HepG2 (cell line): ENCODE measurements around the gene HMGN4. TPM values are rescaled to one million over a fixed set of nuclear protein-coding genes. Genes with fewer than 3 reads are reported as not detected.

Experiments used
- ASH2L ChIP-seq: fragments of 300-600, 200-600 bp; sonication (generic); IDR thresholded peaks from 2 replicates; pipeline ENCODE4 v1.7.0; 2017; ENCODE audit warnings: low read depth, mild to moderate bottlenecking, moderate library complexity, mixed read lengths, low read length; ENCODE audit not compliant: insufficient read length
- CHD4 ChIP-seq: fragments of 200-600 bp; sonication (generic); IDR thresholded peaks from 2 replicates; pipeline ENCODE4 v1.7.0; 2017; ENCODE audit warnings: mild to moderate bottlenecking, low read length, borderline replicate concordance
- CREM ChIP-seq, 2 experiments: sonication (generic) in 1 of 2; formaldehyde crosslinking in 1 of 2; IDR thresholded peaks; 2 replicates each; pipeline versions ENCODE4 v1.4.0 to v1.6.1; 2016 to 2020; ENCODE audit warnings: antibody characterized with exemption in 1 of 2, mild to moderate bottlenecking in 1 of 2, missing genetic modification reagents in 1 of 2
- FLYWCH1 ChIP-seq: sonication (generic); formaldehyde crosslinking; IDR thresholded peaks from 2 replicates; pipeline ENCODE4 v1.8.1; 2023; ENCODE audit warnings: mild to moderate bottlenecking, missing genetic modification reagents
- GATA4 ChIP-seq: sonication (generic); IDR thresholded peaks from 2 replicates; pipeline ENCODE4 v1.6.1; 2016; ENCODE audit warnings: antibody characterized with exemption, low read depth, borderline replicate concordance
- KAT8 ChIP-seq: IDR thresholded peaks from 2 replicates; pipeline ENCODE4 v1.6.1; 2016; ENCODE audit warnings: missing genetic modification reagents, missing compliant biosample characterization
- KLF11 ChIP-seq: IDR thresholded peaks from 2 replicates; pipeline ENCODE4 v1.6.1; 2016; ENCODE audit warnings: missing compliant biosample characterization
- MLX ChIP-seq: IDR thresholded peaks from 2 replicates; pipeline ENCODE4 v1.6.1; 2016
- NCOR1 ChIP-seq: fragments of 200-600 bp; sonication (generic); IDR thresholded peaks from 2 replicates; pipeline ENCODE4 v1.7.0; 2017; ENCODE audit warnings: antibody characterized with exemption, low read length, borderline replicate concordance
- NFIB ChIP-seq: sonication (generic); formaldehyde crosslinking; IDR thresholded peaks from 2 replicates; pipeline ENCODE4 v1.9.0; 2021; ENCODE audit warnings: missing genetic modification reagents, mild to moderate bottlenecking, borderline replicate concordance
- NR2F6 ChIP-seq, 2 experiments: IDR thresholded peaks; 2 replicates each; pipeline ENCODE4 v1.6.1; 2016; ENCODE audit warnings: antibody characterized with exemption in 1 of 2, mild to moderate bottlenecking in 1 of 2
- ONECUT2 ChIP-seq: sonication (generic); formaldehyde crosslinking; IDR thresholded peaks from 2 replicates; pipeline ENCODE4 v1.4.0; 2020; ENCODE audit warnings: missing genetic modification reagents
- RCOR2 ChIP-seq: IDR thresholded peaks from 2 replicates; pipeline ENCODE4 v1.6.1; 2016; ENCODE audit warnings: missing biosample characterization, missing genetic modification reagents
- SRY ChIP-seq: sonication (generic); formaldehyde crosslinking; IDR thresholded peaks from 2 replicates; pipeline ENCODE4 v1.8.0; 2022; ENCODE audit warnings: mild to moderate bottlenecking, missing genetic modification reagents
- ZNF180 ChIP-seq: sonication (generic); formaldehyde crosslinking; IDR thresholded peaks from 2 replicates; pipeline ENCODE4 v1.4.0; 2020; ENCODE audit warnings: low read depth, missing genetic modification reagents, borderline replicate concordance
- ZNF343 ChIP-seq: sonication (generic); formaldehyde crosslinking; IDR thresholded peaks from 2 replicates; pipeline ENCODE4 v1.4.0; 2020; ENCODE audit warnings: mild to moderate bottlenecking, missing genetic modification reagents
- ZNF350 ChIP-seq: sonication (generic); formaldehyde crosslinking; IDR thresholded peaks from 2 replicates; pipeline ENCODE4 v1.4.0; 2020; ENCODE audit warnings: mild to moderate bottlenecking, low read depth, missing genetic modification reagents, borderline replicate concordance
- ZNF547 ChIP-seq: sonication (generic); formaldehyde crosslinking; IDR thresholded peaks from 2 replicates; pipeline ENCODE4 v1.5.1; 2020; ENCODE audit warnings: mild to moderate bottlenecking, missing genetic modification reagents
- ZNF616 ChIP-seq: sonication (generic); formaldehyde crosslinking; IDR thresholded peaks from 2 replicates; pipeline ENCODE4 v1.5.0; 2020; ENCODE audit warnings: low read depth, mild to moderate bottlenecking, missing genetic modification reagents
- ZSCAN22 ChIP-seq: sonication (generic); formaldehyde crosslinking; IDR thresholded peaks from 2 replicates; pipeline ENCODE4 v1.4.0; 2020; ENCODE audit warnings: mild to moderate bottlenecking, missing genetic modification reagents
- polyA plus RNA-seq, 8 experiments: library from polyadenylated mRNA; depleted of rRNA in 3 of 8; stranded (reverse) in 7 of 8; unstranded in 1 of 8; fragments of >200 nt; fragmentation: Illumina TruSeq in 4 of 8; extraction: Trizol in 4 of 8; gene quantifications; 2 replicates each; pipeline versions ENCODE4 v1.2.1 to v1.2.3, GENCODE V29; 2011 to 2016; ENCODE audit warnings: low read depth in 4 of 8, missing spikeins in 1 of 8, mixed read lengths in 1 of 8; ENCODE audit not compliant: insufficient read depth in 1 of 8
- total RNA-seq, 5 experiments: library from RNA; depleted of rRNA; stranded (reverse); fragments of >200 nt; fragmentation: Illumina TruSeq; extraction: Trizol; gene quantifications; 2 replicates each; pipeline ENCODE4 v1.2.3, GENCODE V29; 2016; ENCODE audit warnings: low read depth in 1 of 5
- TF ChIP-seq, protein P1 (sequence below): sonication (generic); formaldehyde crosslinking; IDR thresholded peaks from 2 replicates; pipeline ENCODE4 v1.5.0; 2020; ENCODE audit warnings: mild to moderate bottlenecking, missing genetic modification reagents, borderline replicate concordance
- TF ChIP-seq, protein P2 (sequence below): sonication (generic); formaldehyde crosslinking; IDR thresholded peaks from 2 replicates; pipeline ENCODE4 v1.8.0; 2022; ENCODE audit warnings: mild to moderate bottlenecking, missing genetic modification reagents, borderline replicate concordance
- TF ChIP-seq, protein P3 (sequence below): IDR thresholded peaks from 2 replicates; pipeline ENCODE4 v1.6.1; 2018; ENCODE audit warnings: missing genetic modification reagents, mild to moderate bottlenecking, missing compliant biosample characterization

HMGN4 gene
- total and polyA plus RNA-seq, 2 of the 13 experiments (the other 11 are each of a cell fraction or from before 2014, with no cell fraction given), result 39.9 to 52.1 TPM

DNA sequence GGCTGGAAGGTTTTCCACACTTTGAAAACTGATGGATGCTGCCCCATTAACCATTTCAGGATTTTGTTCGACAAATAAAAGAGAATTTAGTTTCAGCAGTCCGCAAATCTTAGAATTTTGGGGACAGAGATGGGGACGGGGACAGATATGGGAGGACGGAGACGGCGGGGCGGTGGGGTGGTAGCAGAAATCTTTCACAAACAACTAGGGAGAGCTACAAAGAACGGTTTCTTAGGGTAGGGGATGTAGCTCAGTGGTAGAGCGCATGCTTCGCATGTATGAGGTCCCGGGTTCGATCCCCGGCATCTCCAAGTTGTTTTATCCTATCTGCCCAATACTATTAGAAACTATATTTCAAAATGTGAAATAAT is 15.1 kb downstream of the HMGN4 start (continued):
- TF ChIP-seq CREM (IDR thresholded peaks at IDR 0.05) (peak; percentile 52; the same call in 1 of the 2 replicates), CREM (CRISPR knock-in tag; IDR thresholded peaks at IDR 0.05) (no peak), SRY (CRISPR knock-in tag) (peak; percentile 48; the same call in 1 of the 2 replicates), ONECUT2 (CRISPR knock-in tag) (peak; percentile 43; the same call in 1 of the 2 replicates), NCOR1 (peak; percentile 69; the same call in 1 of the 2 replicates), NR2F6 (IDR thresholded peaks at IDR 0.05) (peak; percentile 64), NR2F6 (CRISPR knock-in tag; IDR thresholded peaks at IDR 0.05) (peak; percentile 30; the same call in 1 of the 2 replicates), GATA4 (0 out of 2 replicates have a peak, but pooled peaks have one; percentile 2), ASH2L (no peak), CHD4 (0 out of 2 replicates have a peak, but pooled peaks have one; percentile 5), RCOR2 (CRISPR knock-in tag) (peak; percentile 72; the same call in 1 of the 2 replicates), ZNF350 (CRISPR knock-in tag) (peak; percentile 14; the same call in 1 of the 2 replicates), ZNF180 (CRISPR knock-in tag) (peak; percentile 63; the same call in 1 of the 2 replicates), FLYWCH1 (CRISPR knock-in tag) (no peak), NFIB (CRISPR knock-in tag) (no peak), ZSCAN22 (peak; percentile 89), ZNF343 (0 out of 2 replicates have a peak, but pooled peaks have one; percentile 21), ZNF547 (CRISPR knock-in tag) (no peak), MLX (CRISPR knock-in tag) (0 out of 2 replicates have a peak, but pooled peaks have one; percentile 18), ZNF616 (CRISPR knock-in tag) (no peak), KLF11 (CRISPR knock-in tag) (no peak; the same call in 1 of the 2 replicates), KAT8 (peak; percentile 67)
- TF ChIP-seq, protein P1, sequence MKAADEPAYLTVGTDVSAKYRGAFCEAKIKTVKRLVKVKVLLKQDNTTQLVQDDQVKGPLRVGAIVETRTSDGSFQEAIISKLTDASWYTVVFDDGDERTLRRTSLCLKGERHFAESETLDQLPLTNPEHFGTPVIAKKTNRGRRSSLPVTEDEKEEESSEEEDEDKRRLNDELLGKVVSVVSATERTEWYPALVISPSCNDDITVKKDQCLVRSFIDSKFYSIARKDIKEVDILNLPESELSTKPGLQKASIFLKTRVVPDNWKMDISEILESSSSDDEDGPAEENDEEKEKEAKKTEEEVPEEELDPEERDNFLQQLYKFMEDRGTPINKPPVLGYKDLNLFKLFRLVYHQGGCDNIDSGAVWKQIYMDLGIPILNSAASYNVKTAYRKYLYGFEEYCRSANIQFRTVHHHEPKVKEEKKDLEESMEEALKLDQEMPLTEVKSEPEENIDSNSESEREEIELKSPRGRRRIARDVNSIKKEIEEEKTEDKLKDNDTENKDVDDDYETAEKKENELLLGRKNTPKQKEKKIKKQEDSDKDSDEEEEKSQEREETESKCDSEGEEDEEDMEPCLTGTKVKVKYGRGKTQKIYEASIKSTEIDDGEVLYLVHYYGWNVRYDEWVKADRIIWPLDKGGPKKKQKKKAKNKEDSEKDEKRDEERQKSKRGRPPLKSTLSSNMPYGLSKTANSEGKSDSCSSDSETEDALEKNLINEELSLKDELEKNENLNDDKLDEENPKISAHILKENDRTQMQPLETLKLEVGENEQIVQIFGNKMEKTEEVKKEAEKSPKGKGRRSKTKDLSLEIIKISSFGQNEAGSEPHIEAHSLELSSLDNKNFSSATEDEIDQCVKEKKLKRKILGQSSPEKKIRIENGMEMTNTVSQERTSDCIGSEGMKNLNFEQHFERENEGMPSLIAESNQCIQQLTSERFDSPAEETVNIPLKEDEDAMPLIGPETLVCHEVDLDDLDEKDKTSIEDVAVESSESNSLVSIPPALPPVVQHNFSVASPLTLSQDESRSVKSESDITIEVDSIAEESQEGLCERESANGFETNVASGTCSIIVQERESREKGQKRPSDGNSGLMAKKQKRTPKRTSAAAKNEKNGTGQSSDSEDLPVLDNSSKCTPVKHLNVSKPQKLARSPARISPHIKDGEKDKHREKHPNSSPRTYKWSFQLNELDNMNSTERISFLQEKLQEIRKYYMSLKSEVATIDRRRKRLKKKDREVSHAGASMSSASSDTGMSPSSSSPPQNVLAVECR (CRISPR knock-in tag), result peak; percentile 51; the same call in 1 of the 2 replicates
- TF ChIP-seq, protein P2, sequence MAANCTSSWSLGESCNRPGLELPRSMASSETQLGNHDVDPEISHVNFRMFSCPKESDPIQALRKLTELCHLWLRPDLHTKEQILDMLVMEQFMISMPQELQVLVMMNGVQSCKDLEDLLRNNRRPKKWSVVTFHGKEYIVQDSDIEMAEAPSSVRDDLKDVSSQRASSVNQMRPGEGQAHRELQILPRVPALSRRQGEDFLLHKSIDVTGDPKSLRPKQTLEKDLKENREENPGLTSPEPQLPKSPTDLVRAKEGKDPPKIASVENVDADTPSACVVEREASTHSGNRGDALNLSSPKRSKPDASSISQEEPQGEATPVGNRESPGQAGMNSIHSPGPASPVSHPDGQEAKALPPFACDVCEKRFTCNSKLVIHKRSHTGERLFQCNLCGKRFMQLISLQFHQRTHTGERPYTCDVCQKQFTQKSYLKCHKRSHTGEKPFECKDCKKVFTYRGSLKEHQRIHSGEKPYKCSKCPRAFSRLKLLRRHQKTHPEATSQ (CRISPR knock-in tag), result no peak; the same call in 1 of the 2 replicates
- TF ChIP-seq, protein P3, sequence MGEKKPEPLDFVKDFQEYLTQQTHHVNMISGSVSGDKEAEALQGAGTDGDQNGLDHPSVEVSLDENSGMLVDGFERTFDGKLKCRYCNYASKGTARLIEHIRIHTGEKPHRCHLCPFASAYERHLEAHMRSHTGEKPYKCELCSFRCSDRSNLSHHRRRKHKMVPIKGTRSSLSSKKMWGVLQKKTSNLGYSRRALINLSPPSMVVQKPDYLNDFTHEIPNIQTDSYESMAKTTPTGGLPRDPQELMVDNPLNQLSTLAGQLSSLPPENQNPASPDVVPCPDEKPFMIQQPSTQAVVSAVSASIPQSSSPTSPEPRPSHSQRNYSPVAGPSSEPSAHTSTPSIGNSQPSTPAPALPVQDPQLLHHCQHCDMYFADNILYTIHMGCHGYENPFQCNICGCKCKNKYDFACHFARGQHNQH (CRISPR knock-in tag), result peak; percentile 47; the same call in 1 of the 2 replicates
